GM10266 (cell line): ENCODE results near the gene MAN1B1.

Experiments used
- DNase-seq: peaks from one replicate; pipeline ENCODE4 v3.0.0; 2012; ENCODE audit errors: extremely low spot score
- TF ChIP-seq, protein P1 (sequence below): IDR thresholded peaks from 2 replicates; pipeline ENCODE4 v1.5.1; 2012; ENCODE audit warnings: mild to moderate bottlenecking, low read depth; ENCODE audit not compliant: control insufficient read depth, insufficient read depth; ENCODE audit errors: missing control alignments

The MAN1B1 gene

DNA sequence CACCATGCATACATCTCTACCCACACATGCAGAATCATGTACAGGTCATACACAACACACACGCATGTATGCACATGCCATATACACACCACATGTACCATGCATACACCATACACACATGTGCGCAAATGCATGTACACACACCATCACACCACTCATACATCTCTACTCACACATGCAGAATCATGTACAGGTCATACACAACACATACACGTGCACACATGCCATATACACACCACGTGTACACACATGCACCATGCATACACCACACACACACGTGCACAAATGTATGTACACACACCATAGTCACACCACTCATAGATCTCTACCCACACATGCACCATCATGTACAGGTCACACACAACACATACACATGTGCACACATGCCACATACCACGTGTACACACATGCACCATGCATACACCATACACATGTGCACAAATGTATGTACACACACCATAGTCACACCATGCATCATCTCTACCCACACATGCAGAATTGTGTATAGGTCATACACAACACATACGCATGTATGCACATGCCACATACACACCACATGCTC lies 66.1 kb downstream of the MAN1B1 start:
- no peak for DNase-seq
- TF ChIP-seq, protein P1, sequence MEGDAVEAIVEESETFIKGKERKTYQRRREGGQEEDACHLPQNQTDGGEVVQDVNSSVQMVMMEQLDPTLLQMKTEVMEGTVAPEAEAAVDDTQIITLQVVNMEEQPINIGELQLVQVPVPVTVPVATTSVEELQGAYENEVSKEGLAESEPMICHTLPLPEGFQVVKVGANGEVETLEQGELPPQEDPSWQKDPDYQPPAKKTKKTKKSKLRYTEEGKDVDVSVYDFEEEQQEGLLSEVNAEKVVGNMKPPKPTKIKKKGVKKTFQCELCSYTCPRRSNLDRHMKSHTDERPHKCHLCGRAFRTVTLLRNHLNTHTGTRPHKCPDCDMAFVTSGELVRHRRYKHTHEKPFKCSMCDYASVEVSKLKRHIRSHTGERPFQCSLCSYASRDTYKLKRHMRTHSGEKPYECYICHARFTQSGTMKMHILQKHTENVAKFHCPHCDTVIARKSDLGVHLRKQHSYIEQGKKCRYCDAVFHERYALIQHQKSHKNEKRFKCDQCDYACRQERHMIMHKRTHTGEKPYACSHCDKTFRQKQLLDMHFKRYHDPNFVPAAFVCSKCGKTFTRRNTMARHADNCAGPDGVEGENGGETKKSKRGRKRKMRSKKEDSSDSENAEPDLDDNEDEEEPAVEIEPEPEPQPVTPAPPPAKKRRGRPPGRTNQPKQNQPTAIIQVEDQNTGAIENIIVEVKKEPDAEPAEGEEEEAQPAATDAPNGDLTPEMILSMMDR, result no peak

DNA sequence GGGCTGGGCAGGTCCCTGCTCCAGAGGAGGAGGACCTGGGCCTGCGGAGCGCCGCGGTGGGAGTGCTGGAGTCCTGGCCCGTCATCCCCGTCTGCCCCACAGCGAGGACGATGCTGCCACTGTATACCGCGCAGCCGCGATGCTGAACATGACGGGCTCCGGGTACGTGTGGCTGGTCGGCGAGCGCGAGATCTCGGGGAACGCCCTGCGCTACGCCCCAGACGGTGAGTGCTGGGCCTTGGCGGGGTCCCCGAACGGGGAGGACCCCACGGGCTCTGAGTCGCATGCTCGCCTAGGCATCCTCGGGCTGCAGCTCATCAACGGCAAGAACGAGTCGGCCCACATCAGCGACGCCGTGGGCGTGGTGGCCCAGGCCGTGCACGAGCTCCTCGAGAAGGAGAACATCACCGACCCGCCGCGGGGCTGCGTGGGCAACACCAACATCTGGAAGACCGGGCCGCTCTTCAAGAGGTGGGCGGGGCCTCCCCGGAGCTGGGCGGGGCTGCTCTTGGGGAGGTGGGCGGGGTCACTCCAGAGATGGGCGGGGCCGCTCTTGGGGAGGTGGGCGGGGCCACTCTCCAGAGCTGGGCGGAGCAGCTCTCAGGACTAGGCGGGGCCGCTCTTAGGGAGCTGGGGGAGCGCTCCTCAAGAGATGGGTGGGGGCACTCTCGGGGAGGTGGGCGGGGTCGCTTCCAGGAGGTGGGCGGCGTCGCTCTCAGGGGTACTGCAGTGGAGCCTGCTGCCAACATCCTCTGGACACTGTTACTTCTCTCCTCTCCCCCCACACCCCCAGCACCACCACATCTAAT lies 70.0 kb downstream of the MAN1B1 start:
- DNase-seq, result peak; percentile 84

DNA sequence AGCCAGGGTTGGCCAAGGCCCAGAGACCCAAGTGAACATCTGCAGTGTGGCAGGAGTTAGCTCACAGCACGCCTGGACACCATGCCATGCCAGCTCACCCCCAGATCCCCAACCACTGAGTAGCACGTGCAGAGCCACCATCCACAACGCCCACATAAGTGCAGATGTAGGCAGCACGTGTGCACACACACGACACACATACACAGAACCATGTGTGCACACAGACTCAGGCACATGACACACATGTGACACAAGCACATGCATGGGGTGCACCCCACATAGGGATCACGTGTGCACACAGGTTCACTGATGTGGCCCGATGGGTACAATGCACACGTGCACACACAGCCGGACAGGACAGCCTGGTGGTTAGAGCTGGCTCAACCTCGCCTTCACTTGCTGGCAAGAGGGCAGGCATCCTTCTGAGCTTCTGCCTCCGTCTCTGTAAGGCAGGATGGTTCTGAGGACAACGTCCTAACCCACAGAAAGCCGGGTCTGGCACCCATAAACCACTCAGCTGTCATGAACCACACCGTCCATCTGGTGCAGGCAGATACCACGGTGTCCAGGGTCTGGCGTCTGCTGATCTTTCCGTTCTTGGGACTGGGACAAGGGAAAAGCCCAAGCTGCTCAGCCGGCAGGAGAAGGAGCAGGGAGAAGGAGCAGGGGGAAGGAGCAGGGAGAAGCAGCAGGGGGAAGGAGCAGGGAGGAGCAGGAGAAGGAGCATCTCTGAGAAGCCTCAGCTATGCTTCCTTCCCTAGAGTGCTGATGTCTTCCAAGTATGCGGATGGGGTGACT lies 71.0 kb downstream of the MAN1B1 start:
- no peak for DNase-seq
- TF ChIP-seq, protein P1, result no peak

More for the DNA sequence above, 70.0 kb downstream of the MAN1B1 start:
- TF ChIP-seq, protein P1, result no peak

DNA sequence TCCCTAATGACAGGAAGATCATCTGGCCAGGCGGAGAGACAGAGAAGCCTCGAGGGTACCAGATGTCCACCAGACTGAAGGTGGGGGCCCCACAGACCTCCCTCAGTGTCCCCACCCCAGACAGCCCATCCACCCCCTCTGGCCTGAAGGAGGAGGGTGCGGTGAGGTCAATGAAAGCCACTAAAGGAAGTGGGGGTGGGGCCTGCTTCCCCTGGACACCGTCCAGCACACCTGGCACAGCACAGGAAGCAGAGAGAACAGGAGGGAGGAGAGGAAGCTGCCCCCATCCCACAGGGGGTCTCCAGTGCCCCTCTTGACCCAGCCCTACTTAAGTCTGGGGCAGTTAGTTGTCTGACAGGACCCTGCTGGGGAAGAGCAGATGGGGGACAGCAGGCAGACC lies 71.8 kb downstream of the MAN1B1 start:
- TF ChIP-seq, protein P1, result no peak
- no peak for DNase-seq
